ENCODE measurements around the gene RPL38.

RPL38 gene

DNA sequence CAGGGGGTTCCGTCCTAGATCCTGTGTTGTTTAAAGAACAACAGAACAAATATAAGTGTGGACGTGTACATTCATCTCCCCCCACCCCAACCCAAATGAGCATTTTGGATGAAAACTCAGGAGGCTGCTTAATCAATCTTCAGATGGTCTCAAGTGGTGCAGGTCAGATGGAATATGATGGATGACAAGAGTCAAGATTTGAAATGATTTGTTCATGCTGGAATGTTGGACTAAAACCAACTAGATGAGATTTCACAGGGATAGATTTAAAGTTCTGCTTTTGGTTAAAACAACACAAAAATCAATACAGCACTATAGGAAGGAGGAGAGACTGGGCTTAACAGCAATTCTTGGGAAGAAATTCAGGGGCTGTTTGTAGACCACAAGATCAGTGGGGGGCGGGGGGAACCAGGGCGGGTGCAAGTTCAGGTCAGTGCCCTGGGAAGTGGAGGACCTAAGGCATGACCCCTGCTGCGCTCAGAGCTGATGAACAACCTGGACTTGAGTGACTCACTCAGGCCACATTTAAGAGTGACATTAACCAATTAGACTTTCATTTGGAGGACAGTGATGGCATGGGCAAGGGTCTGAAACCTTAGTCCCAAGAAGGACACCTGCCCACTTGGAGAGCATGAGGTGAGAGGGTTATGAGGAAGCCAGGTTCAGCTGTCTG is 25.0 kb downstream of the RPL38 start:
- DNase-seq = no peak

DNA sequence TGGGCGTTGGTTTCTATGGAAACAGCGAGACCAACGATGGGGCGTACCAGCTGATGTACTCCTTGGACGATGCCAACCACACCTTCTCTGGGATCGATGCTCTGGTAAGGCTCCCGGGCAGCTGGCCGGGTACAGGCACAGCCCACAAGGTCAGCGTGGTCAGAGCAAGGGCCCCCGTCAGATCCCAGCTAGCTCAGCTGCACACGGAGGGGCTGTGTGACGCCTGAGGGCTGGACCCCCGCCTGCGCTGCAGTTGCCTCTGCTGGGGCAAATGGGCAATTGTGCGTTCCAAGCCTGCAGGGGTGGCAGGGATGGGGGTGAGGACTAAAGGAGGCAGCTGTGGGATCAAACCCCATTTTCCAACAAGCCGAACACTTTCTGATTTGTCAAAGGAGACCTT is 27.4 kb downstream of the RPL38 start:
- DNase-seq = no peak

DNA sequence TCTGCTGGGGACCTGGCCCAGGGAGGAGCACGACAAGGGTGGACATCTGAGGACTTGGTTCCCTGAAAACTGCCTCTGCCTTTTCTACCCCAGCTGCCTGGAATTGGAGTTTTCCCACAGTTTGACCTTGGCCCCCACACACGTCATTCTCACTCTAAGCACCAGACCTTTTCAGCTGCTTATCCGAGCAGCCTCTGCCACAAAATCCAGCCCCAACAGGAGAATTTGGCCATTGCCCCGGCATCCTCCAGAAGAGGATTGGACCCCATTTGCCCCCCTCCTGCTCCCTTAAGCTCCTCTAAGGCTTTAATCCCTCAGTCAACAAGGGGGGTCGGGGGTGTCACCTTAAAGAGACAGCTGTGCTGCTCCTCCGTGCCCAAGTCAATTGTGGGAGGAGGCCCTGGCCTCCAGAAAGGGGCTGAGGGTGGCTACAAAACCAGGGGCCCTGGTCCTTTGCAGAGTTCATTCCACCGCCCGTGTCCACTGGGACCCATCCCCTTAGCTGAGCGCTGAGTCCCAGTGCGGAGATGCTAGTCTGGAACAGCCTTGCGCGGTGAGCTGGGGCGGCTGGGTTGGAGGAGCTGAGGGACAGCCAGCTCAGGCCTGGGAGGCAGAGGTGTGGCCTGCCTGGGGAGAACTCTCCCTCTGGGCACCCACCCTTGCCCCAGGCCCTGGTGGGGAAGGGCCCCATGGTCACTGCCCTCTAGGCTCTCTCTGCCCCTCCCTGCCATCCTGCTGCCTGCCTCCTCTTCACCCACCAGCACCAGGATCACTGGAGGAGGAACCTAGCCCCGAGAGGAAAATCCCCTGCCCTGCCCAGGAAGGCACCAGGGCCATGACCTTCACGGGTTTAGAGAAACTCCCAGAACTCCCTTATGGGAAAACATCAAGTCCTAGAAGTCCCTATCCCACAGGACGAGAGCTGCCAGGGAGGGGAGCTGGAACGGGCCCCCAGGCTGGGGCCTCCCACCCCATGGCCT is 28.7 kb downstream of the RPL38 start:
- no peak for DNase-seq

DNA sequence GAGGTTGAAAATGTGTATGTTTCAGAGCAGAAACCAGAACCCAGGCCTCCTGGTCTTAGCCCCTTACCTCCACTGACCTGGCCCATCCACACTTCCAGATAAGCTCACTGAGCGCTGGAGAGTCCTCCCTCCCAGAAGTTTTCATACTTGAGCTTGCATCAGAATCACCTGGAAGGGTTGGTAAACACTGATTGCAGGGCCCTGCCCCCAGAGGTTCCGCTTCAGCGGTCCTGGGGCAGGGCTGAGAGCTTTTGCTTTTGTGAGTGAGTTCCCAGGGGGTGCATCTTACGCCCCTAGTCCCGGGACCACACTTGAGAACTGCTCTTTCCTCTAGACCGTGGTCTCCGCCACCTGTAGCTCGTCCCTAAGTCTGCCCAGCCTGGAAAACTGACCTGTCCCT is 30.5 kb downstream of the RPL38 start:
- no peak for DNase-seq

DNA sequence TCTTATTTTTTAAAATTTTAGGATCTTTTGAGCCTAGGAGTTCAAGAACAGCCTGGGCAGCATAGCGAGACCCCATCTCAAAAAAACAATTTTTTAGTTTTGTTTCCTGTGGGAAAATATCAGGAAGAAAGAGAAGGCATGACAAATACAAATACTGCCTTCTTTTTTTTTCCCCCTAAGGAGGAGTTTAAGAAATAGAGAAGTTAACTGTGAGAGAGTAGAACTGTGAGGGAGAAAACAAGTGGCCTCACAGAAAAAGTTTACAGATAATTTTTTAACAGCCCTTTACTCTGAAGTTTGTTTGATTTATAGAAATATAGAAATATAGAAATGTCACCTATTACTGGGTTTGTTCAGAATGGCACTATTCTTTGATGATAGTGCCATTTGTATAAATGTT is 31.0 kb downstream of the RPL38 start:
- no peak for DNase-seq

DNA sequence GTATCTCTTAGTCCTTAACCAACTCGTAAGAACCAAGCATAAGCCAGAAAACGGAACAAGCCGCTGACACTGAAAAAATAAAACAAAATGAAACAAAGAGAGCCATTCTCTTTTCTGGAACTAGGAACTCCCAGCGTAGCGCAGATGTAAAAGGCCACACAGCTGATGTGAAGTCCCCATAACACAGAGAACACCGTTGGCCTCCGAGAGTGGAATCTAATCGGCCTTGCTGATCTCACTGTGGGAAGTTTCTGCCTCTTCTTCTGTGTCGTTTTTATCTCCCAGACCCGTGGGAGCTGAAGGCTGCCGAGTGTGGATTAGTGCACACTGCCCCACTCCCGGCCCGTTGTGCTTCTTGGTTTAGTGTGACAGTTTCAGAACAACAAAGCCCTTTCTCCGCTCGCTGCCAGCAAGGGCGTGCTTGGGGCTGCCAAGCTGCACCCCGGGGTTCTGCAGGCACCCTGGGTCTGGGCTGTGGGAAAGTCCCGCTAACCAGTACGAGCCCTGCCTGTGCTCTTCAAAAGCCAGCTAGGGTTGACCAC is 31.6 kb downstream of the RPL38 start:
- no peak for DNase-seq

DNA sequence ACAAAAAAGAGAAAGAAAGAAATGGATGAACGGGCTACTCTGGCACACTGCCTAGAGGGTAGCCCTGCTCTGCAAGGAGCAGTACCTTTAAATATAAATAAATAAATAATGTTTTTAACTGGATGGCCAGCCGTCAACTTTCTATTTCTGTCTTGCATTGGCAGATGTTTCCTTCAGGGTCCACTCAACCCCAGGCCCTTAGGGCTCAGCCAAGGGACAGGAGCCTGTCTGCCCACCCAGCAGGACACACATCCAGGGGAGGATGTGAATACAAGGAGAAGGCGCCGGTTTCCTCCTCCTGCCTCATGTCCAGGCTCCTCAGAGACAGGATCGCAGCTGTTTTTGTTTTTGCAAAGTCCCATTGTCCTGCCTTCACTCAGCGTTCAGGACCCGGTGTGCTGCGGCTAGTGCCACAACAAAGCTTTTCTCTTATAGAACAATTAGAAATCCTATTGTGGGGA is 32.5 kb downstream of the RPL38 start:
- DNase-seq = no peak

DNA sequence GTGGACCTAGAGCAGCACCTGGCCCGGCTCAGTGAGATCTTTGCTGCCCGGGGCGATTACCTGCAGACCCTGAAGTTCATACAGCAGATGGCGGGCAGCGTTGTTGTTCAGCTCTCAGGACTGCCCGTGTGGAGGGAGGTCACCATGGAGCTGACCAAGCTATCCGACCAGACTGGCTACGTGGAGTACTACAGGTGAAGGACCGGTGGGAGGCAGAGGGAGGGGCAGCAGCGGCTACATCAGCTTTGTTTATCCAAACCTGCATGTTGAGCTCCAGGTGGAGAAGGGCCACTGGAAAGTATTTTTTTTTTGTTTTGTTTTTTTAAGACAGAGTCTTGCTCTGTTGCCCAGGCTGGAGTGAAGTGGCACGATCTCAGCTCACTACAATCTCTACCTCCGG is 33.8 kb downstream of the RPL38 start:
- no peak for DNase-seq

DNA sequence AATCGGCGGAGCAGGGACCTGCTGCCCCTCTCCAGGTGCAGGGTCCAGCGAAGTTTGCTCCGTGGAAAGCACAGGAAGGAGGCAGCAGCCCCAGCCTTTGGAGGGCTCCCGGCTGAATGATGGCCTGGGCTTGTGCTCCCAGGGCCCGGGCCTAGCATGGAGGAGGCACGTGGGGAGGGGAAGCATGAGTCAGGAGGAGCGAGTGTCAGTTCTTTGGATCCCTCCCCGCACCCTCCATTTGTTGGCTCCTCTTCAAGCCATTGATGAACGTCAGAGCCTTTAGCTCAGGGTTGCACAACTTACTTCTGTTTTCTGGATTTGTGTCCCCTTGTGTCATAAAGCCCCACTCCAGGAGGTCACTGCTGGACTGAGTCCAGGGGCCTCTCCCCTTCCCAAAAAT is 35.7 kb downstream of the RPL38 start:
- no peak for DNase-seq

DNA sequence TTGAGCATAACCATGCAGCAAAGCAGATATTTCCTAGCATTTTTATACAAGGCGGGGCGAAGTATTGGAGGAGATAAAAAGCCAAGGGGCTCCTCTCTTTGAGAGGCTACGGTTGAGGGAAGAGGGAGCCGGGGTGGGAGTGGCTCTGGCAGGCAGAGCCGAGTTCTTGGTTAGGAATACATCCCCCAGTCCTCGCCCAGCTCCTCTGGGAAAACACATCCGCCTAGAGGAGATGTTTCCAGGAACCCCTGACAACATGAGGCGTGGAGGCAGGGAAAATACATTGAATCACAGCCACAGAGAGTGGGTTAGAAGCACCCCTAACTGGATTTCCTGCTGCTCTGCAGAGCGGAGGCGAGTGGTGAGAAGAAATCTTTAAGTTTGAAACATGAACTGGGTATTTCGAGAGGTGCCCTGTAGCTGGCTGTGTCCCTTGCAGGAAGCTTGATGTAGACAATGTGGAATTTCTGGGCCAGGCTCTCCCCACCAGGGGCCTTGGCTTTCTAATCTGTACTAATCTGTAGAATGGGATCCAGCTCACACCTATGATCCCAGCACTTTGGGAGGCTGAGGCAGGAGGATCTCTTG is 37.2 kb downstream of the RPL38 start:
- no peak for DNase-seq

DNA sequence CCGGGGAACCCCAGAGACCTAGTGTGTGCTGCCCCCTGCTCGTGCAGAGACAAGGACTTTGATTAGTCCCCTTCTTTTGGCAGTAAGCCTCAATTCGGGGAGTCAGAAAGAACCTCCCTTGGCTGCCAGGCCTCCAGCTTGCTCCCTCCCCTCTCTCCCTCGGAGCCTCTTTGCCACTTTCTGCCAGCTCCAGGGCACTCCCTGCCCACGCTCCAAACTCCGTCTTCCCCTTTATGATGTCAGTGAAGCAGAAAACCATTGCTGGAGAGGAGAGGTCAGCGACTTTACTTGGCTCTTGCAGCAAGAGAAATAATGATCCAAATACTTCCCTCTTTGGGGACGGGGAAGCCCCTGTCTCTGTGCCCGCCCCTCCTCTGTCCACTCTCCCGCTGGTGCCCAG is 38.0 kb downstream of the RPL38 start:
- DNase-seq = no peak

DNA sequence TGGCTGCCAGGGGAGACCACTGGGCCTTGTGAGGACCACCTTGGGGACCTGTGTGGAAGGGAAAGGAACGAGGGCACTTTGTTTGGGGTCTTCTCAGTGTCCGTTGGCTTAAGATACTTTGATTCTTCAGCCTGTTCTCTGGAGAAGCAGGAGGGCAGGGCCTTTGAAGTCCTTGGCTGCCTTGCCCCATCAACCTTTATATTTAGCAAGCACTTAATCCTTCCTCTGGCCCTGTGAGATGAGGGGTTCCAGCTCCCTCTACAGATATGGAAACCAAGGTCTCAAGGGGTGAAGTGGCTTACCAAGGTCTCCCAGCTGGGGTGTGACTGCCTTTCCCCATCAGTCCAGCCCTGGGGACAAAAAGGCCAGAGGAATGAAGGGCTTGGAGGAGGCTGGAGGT is 38.4 kb downstream of the RPL38 start:
- DNase-seq = no peak

DNA sequence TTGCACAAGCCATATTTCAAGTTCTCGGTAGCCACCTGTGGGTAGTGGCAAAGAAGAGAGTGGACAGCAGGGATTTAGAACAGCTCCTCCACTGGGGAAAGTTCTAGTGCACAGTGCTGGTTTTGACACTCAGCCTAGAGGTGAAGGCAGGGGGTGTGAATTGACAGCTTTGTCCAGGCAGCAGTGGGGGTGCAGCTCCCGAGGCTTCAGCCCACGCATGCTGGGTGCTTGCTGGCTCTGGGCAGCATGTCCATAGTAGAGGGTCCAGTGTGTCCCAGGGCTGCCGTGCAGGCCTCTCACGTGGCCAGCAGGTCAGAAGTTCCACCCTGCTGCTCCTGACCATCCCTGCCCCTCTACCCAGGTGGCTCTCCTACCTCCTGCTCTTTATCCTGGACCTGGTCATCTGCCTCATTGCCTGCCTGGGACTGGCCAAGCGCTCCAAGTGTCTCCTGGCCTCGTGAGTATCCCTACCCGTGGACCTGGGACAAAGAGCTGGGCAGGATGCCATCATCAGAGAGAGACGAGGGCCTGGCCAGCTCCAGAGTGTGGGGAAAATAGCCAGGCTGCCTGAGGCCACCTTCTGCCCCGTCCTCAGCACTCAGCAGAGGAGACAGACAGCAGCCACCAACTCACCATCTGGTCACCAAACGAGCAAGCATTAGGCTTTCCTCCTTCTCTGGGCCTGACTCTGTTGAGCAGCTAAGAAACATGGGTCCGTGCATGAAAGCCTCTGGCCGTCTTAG is 39.7 kb downstream of the RPL38 start:
- DNase-seq = no peak

DNA sequence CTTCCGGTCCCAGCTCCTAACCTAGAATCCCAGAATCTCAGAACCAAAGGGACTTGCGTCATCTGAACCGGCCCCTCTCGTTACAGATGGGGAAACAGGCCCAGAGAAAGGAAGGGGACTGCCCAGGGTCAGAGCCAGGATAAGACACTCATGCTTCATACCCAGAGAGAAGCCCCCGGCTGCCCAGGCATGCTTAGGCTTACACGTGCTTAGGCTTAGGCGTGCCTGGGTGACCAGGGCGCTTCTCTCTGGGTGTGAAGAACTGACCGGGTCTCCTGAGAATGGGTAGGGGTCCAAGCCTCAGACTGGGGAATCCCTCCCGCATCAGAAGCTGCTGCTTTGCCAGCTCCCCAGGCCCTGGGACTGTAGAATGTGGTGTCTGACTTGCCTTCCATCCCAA is 40.6 kb downstream of the RPL38 start:
- DNase-seq = no peak

DNA sequence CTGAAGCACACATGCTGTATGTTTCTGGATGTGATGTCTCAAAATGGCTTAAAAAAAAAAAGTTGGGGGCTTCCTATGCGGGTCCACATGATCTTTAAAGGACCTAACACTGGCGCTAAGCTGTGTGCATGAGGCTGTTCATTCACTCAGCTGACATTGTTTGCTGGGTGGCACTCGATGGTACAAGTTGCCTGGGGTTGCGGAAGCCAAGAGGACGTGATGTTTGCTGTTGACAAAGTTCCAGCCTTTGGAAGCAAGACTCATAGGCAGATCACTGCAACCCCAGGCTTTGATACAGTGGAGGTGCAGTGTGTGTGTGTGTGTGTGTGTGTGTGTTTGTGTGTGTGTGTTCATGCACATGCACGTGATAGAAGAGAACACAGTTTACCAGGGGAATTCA is 41.1 kb downstream of the RPL38 start:
- DNase-seq = no peak

DNA sequence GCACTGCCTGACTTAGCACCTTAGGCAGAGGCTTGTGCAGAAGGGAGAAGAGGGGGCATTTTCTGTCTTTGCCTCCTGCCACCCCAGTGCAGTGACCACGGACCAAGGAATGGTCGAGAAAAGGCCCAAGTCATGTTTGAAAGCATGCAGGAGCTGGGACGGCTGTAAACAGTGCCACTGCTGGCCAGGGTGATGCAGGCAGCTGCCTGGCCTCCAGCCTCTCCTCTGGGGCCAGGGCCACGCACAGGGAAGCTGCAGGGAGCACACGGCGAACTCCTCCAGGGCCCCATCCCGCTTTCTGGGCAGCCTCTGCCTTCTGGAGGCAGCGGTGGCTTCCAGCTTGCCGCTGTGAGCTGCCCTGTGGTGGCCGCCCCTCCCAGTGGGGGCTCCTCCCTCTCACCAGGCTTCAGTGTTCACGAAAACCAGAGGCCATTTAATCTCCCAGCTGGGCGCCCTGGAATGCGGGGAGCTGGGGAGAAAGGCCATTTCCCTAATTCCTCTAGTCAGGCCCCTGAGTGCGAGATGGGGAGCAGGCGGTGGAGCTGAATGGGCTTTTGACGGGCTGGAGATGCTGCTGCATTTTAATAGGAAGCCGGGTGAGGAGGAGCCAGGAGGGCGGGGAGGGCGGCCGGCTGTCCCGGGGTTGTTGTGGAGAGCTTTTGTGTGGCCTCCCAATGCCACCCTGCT is 41.8 kb downstream of the RPL38 start:
- DNase-seq = no peak

DNA sequence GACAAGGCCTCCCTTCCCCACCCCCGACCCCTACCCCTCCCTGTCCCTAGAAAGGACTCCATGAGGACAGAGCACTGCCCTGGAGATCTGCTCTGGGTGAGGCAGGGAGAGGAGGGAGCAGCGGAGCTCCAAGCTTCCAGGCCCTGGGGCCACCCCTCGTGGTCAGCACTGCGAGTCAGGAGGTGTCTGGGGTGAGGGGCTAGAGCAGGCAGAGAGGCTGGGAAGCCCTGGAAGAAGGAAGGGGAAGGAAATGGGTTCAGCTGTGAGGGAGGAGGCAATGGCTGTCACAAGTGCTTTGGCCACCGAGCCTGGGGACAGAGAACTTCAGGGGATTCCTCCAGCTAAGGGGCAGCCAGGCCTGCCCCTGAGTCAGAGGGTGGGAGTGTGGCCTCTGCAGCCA is 42.4 kb downstream of the RPL38 start:
- no peak for DNase-seq

DNA sequence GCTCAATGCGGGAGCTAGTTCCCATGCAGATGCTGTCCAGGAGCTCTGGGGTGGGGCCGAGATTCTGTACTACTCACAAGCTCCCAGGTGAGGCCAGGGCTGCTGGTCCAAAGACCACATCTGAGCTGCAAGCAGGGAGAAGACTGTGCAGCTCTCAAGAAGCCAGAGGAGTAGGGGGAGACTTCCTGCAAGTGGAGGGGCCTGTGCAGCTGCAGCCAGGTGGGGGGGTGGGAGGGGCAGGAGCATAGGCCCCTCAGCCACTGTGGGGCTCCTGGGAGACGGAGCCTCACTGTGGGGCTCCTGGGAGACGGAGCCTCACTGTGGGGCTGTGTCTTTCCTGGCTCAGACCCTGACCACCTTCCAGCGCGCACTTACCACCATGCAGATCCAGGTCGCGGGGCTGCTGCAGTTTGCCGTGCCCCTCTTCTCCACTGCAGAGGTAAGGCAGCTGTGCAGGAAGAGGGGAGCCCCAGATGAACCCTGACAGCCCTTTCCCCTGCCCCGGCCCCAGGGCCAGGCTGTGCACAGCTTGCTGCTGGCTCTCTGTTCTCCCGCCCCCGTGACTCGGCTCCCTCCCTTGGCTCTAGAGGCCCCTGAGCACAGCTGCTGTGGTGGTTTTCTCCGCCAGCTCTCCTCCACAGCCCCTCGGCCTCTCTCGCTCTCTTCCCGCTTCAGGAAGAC is 46.3 kb downstream of the RPL38 start:
- peak; percentile 32 for DNase-seq

DNA sequence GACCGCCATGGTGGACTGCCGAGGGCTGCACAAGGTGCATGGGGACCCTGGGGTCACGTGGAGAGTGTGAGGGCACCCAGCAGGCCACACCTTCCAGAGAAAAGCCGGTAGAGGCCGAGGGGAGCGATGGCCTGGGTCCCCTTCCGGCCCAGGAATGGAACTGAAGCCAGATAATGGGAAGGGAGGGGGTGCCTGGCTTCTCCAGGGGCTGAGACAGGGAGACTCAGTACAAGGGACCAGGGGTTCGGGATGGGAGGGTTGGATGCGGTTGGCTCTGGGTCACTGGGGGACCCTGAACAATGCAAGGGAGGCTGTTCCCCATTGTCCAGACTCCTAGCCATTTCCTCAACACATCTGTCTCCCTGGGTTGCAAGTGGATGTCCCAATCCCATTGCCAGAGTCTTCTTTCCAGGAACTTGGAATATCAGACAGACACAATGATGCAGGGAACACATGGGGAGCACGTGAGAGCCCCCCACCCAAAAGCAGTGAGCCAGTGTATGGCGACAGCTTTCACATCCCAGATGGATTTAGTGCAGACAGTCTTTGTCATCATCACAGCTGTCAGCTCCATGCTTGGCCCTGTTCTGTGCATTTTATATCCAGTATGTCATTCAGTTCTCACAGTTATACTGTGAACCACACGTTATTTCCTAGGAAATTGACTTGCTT is 47.0 kb downstream of the RPL38 start:
- peak; percentile 59 for DNase-seq

DNA sequence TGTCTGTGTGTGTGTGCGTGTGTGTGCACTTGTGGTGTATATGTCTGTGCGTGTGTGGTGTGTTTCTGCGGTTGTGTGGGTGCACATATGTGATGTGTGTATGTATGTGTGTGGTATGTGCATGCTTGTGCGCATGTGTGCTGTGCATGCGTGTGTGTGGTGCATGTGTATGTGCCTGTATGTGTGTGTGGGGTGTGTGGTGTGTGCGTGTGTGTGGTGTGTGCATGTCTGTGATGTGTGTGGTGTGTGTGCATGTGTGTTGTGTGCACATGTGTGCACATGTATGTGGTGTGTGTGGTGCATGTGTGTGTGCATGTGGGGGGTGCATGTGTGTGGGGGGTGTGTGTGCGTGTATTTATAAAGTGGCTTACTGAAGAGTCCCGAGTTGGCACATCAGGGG is 47.6 kb downstream of the RPL38 start:
- no peak for DNase-seq

DNA sequence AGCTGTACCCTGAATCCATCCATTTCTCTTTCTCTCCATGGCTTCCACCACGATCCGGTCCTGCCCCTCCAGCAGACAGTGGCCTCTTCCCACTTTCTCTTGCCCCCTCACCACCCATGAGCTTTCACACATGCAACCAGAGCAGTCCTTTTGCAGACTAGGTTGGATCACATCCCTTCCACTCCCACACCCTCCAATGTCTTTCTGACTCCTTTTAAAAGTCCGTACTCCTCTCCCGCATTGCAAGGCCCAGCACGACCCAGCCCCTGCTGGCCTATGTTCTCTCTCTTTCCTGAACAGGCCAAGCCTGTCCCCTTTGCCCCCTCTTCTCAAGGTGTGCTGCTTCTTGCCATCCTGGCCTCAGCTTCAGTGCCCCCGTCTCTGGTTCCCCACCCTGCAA is 48.1 kb downstream of the RPL38 start:
- no peak for DNase-seq

Measured in NCI-H1694 treated with DMSO at 0.1 percent for 48 hours (cell line).